HepG2 (cell line): ENCODE results near the gene HCFC1. TPM values are rescaled to one million over a fixed set of nuclear protein-coding genes. Genes with fewer than 3 reads are reported as not detected.

ENCODE experiments used
- CBX5 ChIP-seq: sonication (generic); formaldehyde crosslinking; IDR thresholded peaks from 2 replicates; pipeline ENCODE4 v1.4.0; 2020; ENCODE audit warnings: missing genetic modification reagents, borderline replicate concordance
- ERF ChIP-seq: IDR thresholded peaks from 2 replicates; pipeline ENCODE4 v1.6.1; 2018; ENCODE audit warnings: missing biosample characterization, missing genetic modification reagents
- ETV5 ChIP-seq: IDR thresholded peaks from 2 replicates; pipeline ENCODE4 v1.6.1; 2018; ENCODE audit warnings: missing biosample characterization, missing genetic modification reagents, inconsistent platforms, borderline replicate concordance
- KLF12 ChIP-seq: sonication (generic); formaldehyde crosslinking; IDR thresholded peaks from 2 replicates; pipeline ENCODE4 v1.4.0; 2020; ENCODE audit warnings: missing genetic modification reagents, borderline replicate concordance
- NFYB ChIP-seq: sonication (generic); formaldehyde crosslinking; IDR thresholded peaks from 2 replicates; pipeline ENCODE4 v1.4.0; 2020; ENCODE audit warnings: missing genetic modification reagents
- NFYC ChIP-seq: IDR thresholded peaks from 2 replicates; pipeline ENCODE4 v1.6.1; 2016; ENCODE audit warnings: missing genetic modification reagents, missing compliant biosample characterization
- POGK ChIP-seq: sonication (generic); formaldehyde crosslinking; conservative IDR thresholded peaks from 2 replicates; pipeline ENCODE4 v1.8.0; 2022; ENCODE audit warnings: mild to moderate bottlenecking, moderate library complexity, missing genetic modification reagents
- SPEN ChIP-seq: sonication (generic); formaldehyde crosslinking; IDR thresholded peaks from 2 replicates; pipeline ENCODE4 v1.5.1; 2020; ENCODE audit warnings: low read depth, mild to moderate bottlenecking, missing genetic modification reagents
- TCF7L2 ChIP-seq: IDR thresholded peaks from 2 replicates; pipeline ENCODE4 v1.6.1; 2011; ENCODE audit warnings: mild to moderate bottlenecking, low read depth, low read length, moderate library complexity
- ZC3H13 ChIP-seq: sonication (generic); formaldehyde crosslinking; IDR thresholded peaks from 2 replicates; pipeline ENCODE4 v1.8.1; 2023; ENCODE audit warnings: mild to moderate bottlenecking, missing genetic modification reagents, moderate library complexity
- ZHX1 ChIP-seq: sonication (generic); formaldehyde crosslinking; IDR thresholded peaks from 2 replicates; pipeline ENCODE4 v1.8.1; 2022; ENCODE audit warnings: low read depth, mild to moderate bottlenecking, missing genetic modification reagents
- ZIK1 ChIP-seq: sonication (generic); formaldehyde crosslinking; IDR thresholded peaks from 2 replicates; pipeline ENCODE4 v1.5.0; 2020; ENCODE audit warnings: mild to moderate bottlenecking, low read depth, missing genetic modification reagents, borderline replicate concordance
- ZNF205 ChIP-seq: IDR thresholded peaks from 2 replicates; pipeline ENCODE4 v1.6.1; 2018; ENCODE audit warnings: missing biosample characterization, missing genetic modification reagents
- ZNF678 ChIP-seq: sonication (generic); formaldehyde crosslinking; IDR thresholded peaks from 2 replicates; pipeline ENCODE4 v1.4.0; 2020; ENCODE audit warnings: mild to moderate bottlenecking, missing genetic modification reagents
- ZNF776 ChIP-seq: sonication (generic); formaldehyde crosslinking; IDR thresholded peaks from 2 replicates; pipeline ENCODE4 v1.4.0; 2020; ENCODE audit warnings: mild to moderate bottlenecking, missing genetic modification reagents
- polyA plus RNA-seq, 8 experiments: library from polyadenylated mRNA; depleted of rRNA in 3 of 8; stranded (reverse) in 7 of 8; unstranded in 1 of 8; fragments of >200 nt; fragmentation: Illumina TruSeq in 4 of 8; extraction: Trizol in 4 of 8; gene quantifications; 2 replicates each; pipeline versions ENCODE4 v1.2.1 to v1.2.3, GENCODE V29; 2011 to 2016; ENCODE audit warnings: low read depth in 4 of 8, missing spikeins in 1 of 8, mixed read lengths in 1 of 8; ENCODE audit not compliant: insufficient read depth in 1 of 8
- total RNA-seq, 5 experiments: library from RNA; depleted of rRNA; stranded (reverse); fragments of >200 nt; fragmentation: Illumina TruSeq; extraction: Trizol; gene quantifications; 2 replicates each; pipeline ENCODE4 v1.2.3, GENCODE V29; 2016; ENCODE audit warnings: low read depth in 1 of 5
- TF ChIP-seq, protein P1 (sequence below): sonication (generic); formaldehyde crosslinking; IDR thresholded peaks from 2 replicates; pipeline ENCODE4 v1.5.0; 2020; ENCODE audit warnings: mild to moderate bottlenecking, missing genetic modification reagents, borderline replicate concordance
- TF ChIP-seq, protein P2 (sequence below): IDR thresholded peaks from 2 replicates; pipeline ENCODE4 v1.6.1; 2016; ENCODE audit warnings: missing genetic modification reagents, missing compliant biosample characterization

The HCFC1 gene
- total and polyA plus RNA-seq, 2 of the 13 experiments (the other 11 are each of a cell fraction or from before 2014, with no cell fraction given): 5.8 to 17.8 TPM

DNA sequence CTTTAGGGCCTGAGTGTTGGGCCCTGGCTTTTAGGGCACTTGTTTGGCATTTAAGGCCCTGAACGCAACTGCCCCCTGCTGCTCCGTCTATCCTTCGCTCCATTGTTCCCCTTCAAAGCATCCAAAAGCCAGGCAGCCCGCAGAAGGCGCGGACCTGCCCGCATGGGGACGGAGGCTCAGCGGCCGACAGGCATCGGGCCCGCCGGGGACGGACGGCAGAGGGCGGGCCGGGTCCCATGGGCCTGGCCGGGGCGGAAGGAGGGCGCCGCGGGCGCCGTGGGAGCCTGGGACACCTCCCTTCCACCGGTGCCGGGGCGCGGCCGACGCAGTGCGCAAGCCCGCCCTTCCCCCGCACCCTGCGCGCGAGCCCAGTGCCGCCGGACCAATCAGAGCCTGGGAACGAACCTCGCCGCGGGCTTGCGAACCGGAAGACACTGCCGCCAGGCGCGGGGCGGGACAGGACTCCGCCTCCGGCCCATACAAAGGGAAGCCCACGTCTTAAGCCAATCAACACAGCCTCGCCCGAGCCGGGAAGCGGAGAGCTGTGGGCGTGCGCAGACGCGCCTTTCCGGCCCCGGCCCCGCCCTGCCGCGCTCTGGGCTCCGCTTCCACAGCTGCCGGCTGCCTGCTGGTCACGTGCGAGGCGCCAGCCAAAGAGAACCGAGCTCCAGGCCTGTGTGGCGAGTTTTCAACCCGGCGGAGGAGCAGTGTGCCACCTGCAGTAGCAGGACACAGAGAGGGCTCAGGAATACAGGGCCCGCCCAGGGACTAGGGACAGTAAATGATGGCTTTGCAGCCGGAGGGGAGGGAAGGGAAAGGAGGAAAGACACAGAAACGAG is 43.5 kb downstream of the HCFC1 start (continued):
- TF ChIP-seq POGK: peak; percentile 61; the same call in 1 of the 2 replicates
- peak; percentile 66; the same call in 1 of the 2 replicates for TF ChIP-seq ETV5
- 0 out of 2 replicates have a peak, but pooled peaks have one; percentile 25 for TF ChIP-seq ZHX1 (CRISPR knock-in tag)
- TF ChIP-seq ERF: peak; percentile 59; the same call in 1 of the 2 replicates
- TF ChIP-seq SPEN (CRISPR knock-in tag): peak; percentile 85
- TF ChIP-seq NFYB (CRISPR knock-in tag): peak; percentile 78
- TF ChIP-seq TCF7L2: no peak
- TF ChIP-seq, protein P1, sequence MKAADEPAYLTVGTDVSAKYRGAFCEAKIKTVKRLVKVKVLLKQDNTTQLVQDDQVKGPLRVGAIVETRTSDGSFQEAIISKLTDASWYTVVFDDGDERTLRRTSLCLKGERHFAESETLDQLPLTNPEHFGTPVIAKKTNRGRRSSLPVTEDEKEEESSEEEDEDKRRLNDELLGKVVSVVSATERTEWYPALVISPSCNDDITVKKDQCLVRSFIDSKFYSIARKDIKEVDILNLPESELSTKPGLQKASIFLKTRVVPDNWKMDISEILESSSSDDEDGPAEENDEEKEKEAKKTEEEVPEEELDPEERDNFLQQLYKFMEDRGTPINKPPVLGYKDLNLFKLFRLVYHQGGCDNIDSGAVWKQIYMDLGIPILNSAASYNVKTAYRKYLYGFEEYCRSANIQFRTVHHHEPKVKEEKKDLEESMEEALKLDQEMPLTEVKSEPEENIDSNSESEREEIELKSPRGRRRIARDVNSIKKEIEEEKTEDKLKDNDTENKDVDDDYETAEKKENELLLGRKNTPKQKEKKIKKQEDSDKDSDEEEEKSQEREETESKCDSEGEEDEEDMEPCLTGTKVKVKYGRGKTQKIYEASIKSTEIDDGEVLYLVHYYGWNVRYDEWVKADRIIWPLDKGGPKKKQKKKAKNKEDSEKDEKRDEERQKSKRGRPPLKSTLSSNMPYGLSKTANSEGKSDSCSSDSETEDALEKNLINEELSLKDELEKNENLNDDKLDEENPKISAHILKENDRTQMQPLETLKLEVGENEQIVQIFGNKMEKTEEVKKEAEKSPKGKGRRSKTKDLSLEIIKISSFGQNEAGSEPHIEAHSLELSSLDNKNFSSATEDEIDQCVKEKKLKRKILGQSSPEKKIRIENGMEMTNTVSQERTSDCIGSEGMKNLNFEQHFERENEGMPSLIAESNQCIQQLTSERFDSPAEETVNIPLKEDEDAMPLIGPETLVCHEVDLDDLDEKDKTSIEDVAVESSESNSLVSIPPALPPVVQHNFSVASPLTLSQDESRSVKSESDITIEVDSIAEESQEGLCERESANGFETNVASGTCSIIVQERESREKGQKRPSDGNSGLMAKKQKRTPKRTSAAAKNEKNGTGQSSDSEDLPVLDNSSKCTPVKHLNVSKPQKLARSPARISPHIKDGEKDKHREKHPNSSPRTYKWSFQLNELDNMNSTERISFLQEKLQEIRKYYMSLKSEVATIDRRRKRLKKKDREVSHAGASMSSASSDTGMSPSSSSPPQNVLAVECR (CRISPR knock-in tag): peak; percentile 75; the same call in 1 of the 2 replicates
- TF ChIP-seq ZNF205 (CRISPR knock-in tag): no peak
- peak; percentile 74; the same call in 1 of the 2 replicates for TF ChIP-seq ZC3H13
- 0 out of 2 replicates have a peak, but pooled peaks have one; percentile 54 for TF ChIP-seq ZNF776
- no peak for TF ChIP-seq CBX5 (CRISPR knock-in tag)
- TF ChIP-seq KLF12 (CRISPR knock-in tag): peak; percentile 78; the same call in 1 of the 2 replicates
- TF ChIP-seq, protein P2, sequence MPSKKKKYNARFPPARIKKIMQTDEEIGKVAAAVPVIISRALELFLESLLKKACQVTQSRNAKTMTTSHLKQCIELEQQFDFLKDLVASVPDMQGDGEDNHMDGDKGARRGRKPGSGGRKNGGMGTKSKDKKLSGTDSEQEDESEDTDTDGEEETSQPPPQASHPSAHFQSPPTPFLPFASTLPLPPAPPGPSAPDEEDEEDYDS: 0 out of 2 replicates have a peak, but pooled peaks have one; percentile 51
- TF ChIP-seq NFYC (CRISPR knock-in tag): peak; percentile 78
- no peak for TF ChIP-seq ZNF678
- 0 out of 2 replicates have a peak, but pooled peaks have one; percentile 47 for TF ChIP-seq ZIK1 (CRISPR knock-in tag)
